Endometrium (tissue), 2 donors: ENCODE results near the gene TOB1.

ENCODE experiments used
- FAIRE-seq: peaks from 2 replicates; lab custom pipeline; 2012; peaks lifted over from hg19 to GRCh38; lab: Jason Lieb, UNC
- donor health status: control.
- donor health status: control.

TOB1 gene

GRCh38 chr17:50832267-50832863 lies 33.8 kb downstream of the TOB1 start:
- no peak for FAIRE-seq

- no peak for FAIRE-seq
Observed at GRCh38 chr17:50831471-50831928, 34.7 kb downstream of the TOB1 start.

GRCh38 chr17:50830994-50831393 lies 35.2 kb downstream of the TOB1 start:
- no peak for FAIRE-seq

GRCh38 chr17:50830352-50830751 lies 35.8 kb downstream of the TOB1 start:
- FAIRE-seq, result no peak

GRCh38 chr17:50829332-50829731 lies 36.8 kb downstream of the TOB1 start:
- no peak for FAIRE-seq

- no peak for FAIRE-seq
Observed at GRCh38 chr17:50828508-50829170, 37.5 kb downstream of the TOB1 start.

- no peak for FAIRE-seq
Observed at GRCh38 chr17:50825188-50825587, 41.0 kb downstream of the TOB1 start.

GRCh38 chr17:50824429-50824828 lies 41.7 kb downstream of the TOB1 start:
- FAIRE-seq, result no peak

GRCh38 chr17:50822550-50822949 lies 43.6 kb downstream of the TOB1 start:
- no peak for FAIRE-seq

- FAIRE-seq, result no peak
Observed at GRCh38 chr17:50820651-50821050, 45.5 kb downstream of the TOB1 start.

GRCh38 chr17:50818921-50819657 lies 47.1 kb downstream of the TOB1 start:
- no peak for FAIRE-seq

GRCh38 chr17:50818261-50818660 lies 47.9 kb downstream of the TOB1 start:
- FAIRE-seq, result no peak

- FAIRE-seq, result no peak
Observed at GRCh38 chr17:50817838-50818237, 48.3 kb downstream of the TOB1 start.

GRCh38 chr17:50816771-50817751 lies 49.1 kb downstream of the TOB1 start:
- no peak for FAIRE-seq

- FAIRE-seq, result no peak
Observed at GRCh38 chr17:50816271-50816670, 49.9 kb downstream of the TOB1 start.

GRCh38 chr17:50815400-50815799 lies 50.8 kb downstream of the TOB1 start:
- no peak for FAIRE-seq

GRCh38 chr17:50813583-50813982 lies 52.6 kb downstream of the TOB1 start:
- no peak for FAIRE-seq
